T-helper 22 cell (primary cell): Measurements from ENCODE around the gene OR2V2.
A peak's percentile ranks its signal among the peaks of the same experiment; 100 is the strongest.

Experiments
- DNase-seq: peaks from one replicate; pipeline ENCODE4 v3.0.0-alpha.2; 2020; ENCODE audit warnings: low read depth

Gene OR2V2

DNA sequence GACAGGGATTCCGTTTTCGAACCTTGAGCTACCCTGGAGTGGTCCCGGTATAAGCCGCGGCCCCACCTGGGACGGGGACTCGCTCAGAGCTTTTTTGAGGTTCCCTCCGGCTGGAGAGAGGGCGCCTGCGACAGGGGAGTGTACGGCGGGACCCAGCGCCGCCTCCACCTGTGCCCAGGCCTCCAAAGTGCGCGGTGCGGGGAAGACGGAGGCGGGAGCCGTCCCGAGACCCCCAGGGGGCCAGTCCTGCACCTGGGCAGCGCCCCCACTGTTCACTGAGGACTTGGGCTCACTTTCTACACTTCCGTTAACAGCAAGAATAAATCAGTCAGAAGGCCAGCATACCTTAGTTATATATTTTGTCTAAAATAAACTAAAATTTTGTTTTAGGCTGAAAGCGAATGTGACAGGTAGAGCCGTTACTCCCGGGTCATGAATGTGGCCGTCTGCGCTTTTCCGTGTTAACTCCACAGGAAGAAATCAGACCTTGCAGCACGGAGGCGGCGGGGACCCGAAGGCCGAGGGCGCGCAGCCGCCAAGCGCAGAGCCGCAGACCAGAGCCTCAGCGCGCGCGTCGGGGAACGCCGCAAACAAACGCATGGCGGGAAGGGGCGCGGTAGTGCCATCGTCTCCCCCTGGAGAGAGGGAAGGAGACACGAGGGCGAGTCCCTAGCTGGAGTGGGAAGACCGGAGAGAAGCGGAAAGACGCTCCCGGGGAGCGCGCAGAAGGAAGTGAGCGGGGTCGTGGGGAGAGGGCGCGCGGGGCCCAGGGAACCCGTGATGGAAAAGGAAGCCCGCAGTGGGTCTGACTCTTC is 43.5 kb downstream of the OR2V2 start:
- peak; percentile 30 for DNase-seq

DNA sequence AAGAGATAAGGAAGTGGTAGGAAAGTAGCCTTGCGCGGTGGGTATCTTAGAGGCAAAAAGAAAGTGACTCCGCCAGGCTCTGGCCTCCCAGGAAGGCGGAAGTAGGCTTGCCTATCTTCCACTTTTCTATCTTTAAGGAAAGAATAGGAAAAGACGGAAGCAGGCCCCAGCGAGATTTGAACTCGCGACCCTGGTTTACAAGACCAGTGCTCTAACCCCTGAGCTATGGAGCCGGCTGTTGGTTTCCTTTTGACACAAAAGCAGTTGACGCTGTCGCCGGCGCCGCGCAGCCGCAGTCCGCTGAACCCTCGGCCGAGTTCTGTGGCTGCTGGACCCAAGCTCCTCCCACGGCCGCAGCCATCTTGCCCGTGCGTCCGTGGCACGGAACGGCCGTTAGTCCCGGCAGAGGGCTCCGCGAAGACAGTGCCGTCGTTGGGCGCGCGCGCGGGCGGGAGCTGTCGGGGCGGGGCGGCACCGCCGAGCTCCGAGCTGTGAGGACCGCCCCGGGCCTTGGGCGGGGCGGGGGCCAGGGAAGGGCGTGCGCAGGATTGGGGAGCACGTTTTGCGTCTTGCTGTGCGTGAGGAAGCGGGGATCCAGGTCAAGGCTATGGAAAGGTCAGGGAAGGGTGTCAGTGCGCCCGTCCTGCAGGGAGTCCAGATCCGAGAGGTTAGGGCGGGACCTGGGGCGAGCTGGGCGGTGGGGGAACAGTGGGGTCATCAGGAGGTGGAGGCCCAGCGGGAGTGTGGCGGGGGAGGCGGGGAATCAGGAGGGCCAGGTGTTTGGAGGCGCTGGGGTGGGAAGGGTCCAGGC is 44.3 kb downstream of the OR2V2 start:
- DNase-seq: peak; percentile 90

DNA sequence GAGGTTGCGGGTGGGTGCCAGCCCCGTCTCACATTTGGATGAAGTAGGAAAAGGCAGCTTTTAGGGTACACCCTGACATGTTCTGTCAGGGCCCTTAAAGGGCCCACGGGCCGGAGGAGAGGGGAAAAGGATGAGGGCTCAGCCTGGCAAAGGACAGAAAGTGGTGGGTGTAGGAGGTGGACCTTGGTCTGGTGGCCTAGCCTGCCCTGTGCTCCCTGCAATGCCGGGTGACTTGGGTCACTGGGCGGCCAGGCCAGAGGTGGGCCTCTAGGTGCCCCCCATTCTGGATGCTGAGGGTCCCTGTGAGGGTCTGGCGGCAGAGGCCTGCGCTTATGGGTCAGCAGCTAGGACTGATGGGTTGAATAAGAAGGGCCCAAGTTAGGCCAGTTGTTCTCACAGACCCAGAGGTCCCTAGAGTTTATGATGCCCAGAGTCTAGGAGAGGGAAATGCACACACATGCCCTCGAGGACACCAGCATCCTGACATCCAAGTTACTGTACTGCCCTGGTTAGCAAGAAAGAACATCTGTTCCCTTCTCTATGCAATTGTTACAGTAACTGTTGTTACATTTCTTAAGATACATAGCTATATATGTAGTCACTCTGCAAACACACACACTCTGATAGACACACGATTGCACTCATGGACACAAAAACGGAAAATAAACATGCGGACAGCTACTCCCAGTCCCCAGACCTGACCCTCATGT is 45.1 kb downstream of the OR2V2 start:
- no peak for DNase-seq

DNA sequence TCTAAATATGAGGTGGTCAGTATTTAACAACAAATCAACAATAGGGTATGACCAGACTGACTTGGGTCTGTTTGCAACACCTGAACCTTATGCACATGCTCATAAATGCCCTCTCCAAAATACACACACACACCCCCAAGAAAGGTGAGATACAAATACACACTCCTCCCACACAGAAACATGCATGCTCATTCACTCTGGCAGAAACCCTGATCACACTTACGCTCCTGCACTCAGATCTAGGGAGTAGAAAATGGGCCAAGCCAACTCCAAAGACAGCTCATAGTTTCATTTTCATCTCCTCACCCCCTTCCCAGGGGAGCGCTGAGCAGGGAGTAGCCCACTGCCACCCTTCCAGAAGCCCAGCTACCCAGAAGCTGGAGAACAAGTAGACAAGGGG is 46.3 kb downstream of the OR2V2 start:
- DNase-seq: no peak

DNA sequence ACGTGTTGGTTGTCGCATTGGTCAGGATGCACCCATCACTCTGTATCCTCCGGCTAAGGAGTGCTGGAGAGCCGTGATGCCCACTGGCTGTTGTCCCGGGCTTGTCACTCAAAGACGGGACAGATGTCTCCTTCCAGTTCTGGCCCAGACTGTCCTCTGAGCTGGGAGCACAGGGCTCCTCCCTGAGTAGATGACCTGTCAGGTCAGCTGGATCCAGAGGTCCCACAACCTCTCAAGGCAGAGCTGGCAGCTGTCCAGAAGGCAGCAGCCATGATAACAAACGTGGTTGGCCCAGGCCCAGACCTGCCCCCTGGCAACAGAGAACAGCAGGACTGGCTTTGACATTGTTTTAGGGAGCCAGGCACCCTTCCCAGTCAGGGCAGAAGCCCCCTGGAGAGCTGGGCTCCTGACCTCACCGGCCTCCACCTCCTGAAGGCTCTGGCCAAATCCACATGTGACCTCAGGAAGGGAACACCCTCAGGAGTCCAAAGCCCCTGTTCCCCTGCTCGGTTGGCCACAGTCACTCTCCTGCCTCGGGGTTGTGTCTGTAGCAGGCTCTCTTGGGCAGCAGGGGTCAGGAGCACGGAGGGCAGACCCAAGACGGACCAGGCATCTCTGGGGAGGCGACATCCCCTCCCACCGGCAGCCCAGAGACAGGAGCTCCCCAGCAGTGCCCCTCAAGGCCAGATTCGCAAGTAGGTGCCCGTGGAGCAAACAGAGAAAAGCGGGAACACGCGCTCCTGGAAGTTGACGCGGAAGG is 47.3 kb downstream of the OR2V2 start:
- no peak for DNase-seq

DNA sequence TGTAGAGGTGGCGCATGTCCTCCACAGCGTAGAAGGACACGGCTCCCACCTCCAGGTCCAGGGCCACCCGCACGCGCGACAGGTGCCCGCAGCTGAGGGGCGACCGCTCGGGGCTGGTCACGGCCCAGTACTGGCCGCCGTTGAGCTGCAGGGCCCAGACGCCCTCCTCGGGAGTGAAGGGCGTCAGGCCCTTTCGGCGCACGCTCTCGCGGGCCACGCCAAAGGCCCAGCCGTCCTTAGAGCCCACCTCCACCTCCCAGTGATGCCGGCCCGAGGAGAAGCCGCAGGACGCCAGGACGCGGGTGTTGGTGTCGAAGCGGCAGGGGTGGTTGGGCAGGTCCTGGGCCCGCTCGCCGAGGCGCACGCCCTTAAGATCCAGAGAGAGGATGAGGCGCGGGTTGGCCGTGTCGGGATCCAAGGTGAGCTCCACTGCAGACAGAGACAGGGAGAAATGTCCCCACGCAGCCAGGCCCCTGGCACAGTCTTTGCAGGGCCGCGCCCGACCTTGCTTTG is 47.9 kb downstream of the OR2V2 start:
- no peak for DNase-seq

DNA sequence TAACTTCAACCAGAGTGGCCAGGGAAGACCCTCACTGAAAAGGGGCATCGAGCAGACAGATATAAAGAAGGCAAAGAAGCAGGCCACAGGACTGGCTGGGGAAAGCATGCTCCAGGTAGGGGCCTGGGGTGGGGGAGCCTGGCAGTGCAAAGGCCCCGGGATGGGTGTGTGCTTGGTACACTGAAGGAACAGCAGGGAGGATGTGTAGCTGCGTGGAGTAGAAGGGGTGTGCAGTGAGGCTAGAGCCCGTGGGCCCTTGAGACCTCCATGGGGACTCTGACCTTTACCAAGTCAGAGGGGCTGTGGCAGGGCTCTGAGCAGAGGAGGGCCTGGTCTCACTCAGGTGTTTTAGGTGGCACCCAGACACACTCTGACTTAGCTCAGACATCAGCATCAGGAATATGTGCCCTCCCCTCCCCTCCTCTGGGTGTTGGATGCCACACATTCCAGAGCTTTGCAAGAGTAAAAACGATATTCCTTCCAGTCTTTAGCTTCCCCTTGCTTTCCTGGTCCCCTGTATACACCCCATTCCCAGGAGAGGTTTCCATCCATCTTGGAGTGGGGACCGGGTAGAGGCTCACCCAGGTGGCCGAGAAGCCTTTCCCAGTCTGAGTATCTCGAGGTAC is 50.1 kb downstream of the OR2V2 start:
- no peak for DNase-seq

DNA sequence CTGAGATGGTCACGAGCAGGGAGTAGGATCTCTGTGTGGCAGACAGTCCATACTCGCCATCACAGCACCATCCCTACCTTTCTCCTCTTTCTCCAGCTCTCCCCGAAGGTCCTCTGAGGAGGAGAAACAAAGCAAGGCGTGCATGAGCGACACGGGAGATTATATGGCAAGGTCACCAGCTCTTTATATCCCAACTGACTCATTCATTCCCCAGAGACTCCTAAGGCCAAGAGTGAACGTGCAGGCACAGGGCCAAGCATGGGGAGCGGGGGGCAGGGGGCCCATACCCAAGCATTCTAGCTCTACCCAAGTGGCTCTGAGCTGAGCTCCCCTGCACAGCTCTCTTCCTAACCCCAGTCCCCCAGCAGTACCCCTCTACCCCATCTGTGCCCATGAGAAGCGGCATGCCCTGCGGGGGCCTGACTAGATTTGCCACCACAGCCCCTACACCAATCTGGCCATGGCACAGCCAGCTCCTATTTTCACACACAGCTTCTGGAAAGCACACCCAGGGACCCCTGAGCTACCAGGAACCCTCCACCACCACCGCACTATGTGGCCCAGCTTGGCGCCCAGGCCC is 50.8 kb downstream of the OR2V2 start:
- DNase-seq: no peak

DNA sequence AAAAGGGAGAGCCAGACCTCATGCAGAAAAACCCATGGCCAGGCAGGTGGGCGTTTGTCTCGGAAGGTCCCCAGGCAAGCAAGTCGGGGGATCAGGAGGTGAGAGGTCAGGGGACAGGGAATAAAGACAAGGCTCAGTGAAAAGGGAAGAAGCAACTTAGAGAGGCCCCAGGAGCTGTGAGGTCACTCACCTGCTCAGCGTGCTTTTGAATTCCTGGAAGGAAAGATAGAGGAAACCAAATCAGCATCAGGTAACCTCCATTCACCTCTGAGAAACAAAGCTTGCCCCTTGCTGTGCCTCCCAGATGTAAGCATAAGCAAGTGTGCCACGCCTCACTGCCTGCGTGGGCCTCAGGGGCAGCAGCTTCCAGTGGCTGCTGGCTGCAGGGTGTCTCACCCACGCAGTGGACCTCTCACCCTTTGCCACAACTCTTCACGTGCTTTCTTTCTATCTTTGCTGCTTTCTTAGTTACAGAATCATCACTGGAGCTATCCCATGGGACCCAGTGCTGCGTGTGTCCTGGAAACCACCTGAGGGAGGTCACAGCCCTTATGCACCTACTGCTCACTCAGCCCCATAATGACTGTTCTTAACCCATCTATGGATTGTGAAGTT is 51.6 kb downstream of the OR2V2 start:
- no peak for DNase-seq

DNA sequence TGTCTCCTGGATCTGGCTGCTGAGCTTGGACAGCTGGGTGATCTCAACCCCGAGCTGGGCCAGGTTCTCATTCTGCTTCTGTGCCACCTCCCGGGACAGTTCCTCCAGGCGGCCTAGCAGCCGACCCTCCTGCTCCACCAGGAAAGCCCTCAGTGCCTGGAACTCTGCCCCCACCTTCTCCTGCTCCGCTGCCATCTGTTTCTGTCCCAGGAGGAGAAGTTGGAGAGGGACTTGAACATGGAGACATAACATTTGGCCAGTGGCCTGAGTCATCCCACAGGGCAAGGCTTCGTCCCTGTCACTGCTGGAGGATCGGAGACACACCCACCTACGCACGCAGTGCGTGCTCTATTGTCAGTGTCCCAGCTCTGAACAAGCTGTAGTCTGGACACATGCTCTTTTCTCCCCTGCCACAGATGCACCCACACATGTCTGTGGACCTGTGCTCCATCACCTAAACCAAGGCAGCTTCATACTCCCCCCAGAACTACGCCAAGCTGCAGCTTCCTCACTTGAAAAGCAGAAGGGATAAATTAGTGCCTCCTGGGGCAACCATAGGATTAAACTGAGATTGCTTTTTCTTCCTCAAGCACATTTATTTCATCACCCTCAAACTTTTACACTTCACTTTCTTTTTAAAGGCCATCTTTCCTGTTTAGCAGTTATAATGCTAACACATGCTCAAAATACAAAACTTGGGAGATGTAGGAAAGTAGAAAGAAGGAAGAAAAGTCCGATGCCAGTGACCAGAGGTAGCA is 52.7 kb downstream of the OR2V2 start:
- DNase-seq: no peak

DNA sequence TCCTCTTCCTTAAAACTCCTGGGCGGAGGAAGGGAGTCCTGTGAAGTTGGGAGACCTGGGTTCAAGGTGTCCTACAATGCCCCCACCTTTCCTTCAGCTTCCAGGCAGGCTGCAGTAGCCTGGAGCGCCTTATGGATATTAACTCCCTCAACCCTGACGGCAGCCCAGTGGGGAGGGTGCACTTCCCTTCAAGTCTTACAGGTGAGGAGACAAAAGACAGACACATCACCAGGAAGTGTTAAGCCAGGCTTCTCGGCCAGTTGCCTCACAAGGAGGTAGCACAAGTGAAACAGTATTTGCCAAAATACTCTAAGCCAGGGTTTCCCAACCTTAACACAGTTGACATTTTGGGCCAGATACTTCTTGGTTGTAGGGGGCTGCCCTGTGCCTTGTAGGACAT is 53.4 kb downstream of the OR2V2 start:
- DNase-seq: no peak

DNA sequence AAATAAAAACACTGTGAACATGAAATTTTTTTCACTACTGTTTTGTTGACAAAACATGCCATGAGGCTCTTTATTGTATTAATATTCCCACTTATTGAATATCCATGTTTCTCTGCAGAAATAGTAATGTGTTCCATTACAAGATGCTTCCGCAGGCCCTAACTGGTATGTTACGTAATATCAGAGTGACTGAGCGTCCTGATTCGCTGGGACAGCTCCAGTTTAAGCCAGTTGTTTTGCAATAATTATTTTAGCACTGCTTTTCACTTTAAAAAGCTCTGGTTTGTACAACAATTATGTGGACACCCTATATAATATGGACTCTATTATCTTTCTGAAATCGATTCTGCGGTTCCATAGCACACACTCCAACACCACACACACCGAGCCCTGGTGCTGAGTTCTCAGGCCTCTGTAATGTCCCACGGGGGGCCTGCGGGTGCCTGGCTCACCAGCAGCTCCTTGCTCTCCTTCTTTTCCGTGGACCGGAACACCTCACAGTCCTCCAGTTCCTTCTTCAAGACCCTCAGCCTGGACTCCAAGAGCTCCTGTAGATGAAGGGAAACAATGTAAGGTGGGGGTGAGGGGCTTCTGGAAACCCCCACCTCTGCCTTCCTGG is 55.8 kb downstream of the OR2V2 start:
- no peak for DNase-seq

DNA sequence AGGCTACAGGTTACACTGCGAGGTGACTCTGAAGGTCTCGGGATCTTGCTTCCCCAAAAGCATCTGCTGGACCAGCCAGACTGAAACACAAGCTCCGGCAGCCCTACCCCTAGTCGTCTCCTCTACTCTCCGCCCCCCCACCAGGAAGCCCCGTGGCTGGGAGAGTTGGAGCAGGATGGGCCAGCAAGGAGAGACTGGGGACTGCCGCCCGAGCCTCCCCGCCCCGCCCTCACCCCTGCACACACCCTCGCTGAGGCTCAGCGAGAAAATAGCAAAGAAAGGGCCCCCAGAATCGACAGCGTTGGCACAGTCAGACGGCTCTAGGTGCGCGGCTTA is 56.4 kb downstream of the OR2V2 start:
- DNase-seq: no peak

DNA sequence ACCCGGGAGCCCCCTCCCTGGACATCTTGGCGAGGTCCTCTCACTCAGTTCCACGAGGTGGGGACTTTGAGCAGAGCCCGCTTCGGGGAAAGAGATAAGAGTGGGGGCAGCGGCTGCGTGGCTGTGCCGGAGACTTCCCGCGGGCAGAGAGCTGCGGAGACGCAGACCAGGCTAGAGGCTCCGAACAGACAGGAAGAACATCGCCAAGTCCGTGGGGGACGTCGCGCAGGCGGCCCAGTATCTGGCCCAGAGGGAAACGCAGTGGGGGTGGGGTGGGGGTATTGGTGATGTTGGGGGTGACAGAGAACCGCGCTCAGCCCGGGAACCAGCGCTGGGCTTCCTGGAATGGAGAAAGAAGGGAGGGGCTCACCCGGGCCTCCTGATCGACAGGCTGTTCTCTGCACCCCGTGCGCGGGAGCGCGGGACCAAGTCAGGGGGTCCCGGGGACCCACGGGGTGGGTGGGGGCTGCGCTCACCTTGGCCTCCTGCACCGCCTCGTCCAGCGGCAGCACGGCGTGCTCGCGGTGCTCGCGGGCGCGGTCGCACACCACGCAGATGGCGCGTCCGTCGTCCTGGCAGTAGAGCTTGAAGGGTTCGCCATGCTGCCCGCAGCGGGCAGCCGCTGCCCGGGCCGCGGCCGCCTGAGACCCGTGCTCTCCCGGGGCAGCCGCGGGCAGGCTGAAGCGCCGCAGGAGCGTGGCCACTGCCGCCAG is 56.9 kb downstream of the OR2V2 start:
- DNase-seq: no peak

DNA sequence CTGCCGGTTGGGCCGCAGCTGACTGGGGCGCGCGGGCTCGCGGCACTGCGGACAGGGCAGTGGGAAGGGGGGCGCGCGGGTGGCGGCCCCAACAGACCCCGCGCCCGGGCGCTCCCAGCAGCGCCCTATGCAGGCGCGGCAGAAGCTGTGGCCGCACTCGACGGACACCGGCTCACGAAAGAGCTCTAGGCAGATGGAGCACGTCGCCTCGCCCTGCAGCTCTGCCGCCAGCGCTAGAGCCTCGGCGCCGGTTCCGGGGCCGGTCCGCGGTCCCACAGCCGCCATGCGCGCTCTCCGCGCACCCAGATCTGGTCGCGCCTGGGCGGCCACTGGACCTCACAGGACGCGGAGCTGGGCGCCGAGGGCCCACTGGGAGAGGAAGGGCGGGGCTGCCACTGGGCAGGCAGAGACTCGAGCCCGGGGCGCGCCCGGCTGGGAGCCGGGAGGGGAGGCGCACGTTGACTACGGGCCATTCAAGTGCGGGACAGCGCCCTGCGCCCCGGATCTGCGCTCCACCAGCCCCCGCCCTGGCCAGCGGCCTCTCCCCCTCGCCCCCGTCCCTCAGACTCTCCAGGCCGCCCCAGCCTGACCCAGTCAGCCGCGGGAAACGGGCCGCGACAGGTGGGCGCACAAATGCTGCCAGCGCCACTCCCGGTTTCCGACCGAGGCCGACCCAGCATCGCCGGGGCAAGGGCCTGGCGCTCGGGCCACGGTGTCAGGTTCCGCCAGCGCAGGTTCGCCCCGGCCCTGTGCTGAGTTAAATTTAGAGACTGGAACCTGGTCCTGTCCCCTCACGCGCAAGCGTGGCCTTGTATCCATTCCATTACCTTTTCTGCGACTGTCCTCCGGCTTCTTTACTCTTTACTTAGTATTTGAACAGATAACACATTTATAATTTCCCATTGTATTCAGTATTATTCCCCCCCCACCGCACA is 57.7 kb downstream of the OR2V2 start, which contains the start of gene TRIM7:
Gene TRIM7, minus strand, starts transcription at position 371 of the 935 bp plus-strand sequence. Its CDS starts 86 bp downstream, at position 285.
- no peak for DNase-seq

DNA sequence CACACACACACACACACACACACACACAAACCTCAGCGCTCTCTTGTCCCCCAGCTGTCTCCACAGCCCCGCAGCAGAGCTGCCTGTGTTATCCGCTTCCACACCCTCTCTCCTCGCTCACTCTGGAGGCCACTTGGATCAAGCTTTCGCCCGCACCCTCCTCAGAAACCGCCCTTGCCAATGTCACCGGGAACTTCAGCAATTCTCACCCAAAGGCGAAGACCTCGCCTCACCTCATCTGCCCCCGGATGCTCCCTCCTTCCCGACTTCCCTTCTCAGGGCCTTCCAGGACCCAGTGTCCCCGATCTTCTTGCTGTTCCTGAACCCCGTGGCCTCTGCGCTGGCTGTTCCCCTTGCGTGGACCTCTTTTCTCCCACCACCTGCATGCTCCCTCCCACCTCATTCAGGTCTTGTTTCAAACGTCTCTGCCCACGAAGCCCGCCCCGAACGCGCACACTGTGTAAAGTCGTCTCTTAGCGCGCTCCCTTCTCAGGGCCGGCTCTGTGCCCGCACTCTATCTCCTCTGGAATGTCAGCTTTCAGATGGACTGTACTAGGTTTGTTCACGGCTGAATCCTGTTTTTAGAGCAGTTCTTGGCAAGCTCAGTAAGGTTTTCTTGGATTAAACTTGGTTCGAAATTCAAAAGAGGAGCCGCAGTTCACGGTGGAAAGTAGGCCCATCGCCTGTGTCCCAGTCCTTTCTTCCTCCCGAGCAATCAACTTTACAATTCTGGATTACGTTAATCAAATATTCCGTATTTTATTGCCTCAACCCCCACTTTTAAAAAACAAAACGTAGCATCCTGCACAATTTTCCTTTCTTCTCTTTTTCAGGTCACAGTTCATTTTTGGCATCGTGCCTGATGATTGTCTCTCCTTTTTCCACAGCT is 58.6 kb downstream of the OR2V2 start:
- DNase-seq: no peak
